ENCODE data around the gene JARID2.

- no peak for TF ChIP-seq CTCF (IDR thresholded peaks at IDR 0.05)
- TF ChIP-seq POLR2A (IDR thresholded peaks at IDR 0.05), result no peak
- TF ChIP-seq POLR2AphosphoS5 (IDR thresholded peaks at IDR 0.05; ENCODE audit: insufficient read depth in 1 of 2, low read depth in 1 of 2), result no peak
These were observed 189.0 kb downstream of the JARID2 start for GRCh38 chr6:15434823-15435380.
